K562 (cell line): ENCODE measurements around the gene NPFF. TPM values are rescaled to one million over a fixed set of nuclear protein-coding genes. Genes with fewer than 3 reads are reported as not detected.

Source experiments
- ATAC-seq: fragments of 200-7000 bp; cut with Tn5 transposase; 3 replicates; pipeline ENCODE4 v1.9.1; 2020; ENCODE audit warnings: moderate library complexity
- BruUV-seq: library from RNA; stranded (reverse); fragments of 400-500 nt; replicated peaks from 2 replicates; lab custom pipeline; 2021; lab: Mats Ljungman, UMichigan
- CTCF ChIA-PET: fragments of 300-600 bp; formaldehyde crosslinking; extraction: SDS; loops from one replicate; lab custom pipeline; 2021; ENCODE audit warnings: low intra/inter-chr PET ratio; lab: Yijun Ruan, JAX
- POLR2A ChIA-PET: fragments of 300-600, 350-650 bp; sonication (Branson Sonifier 250); formaldehyde crosslinking; extraction: SDS; loops from one replicate; lab custom pipeline; 2021; ENCODE audit warnings: antibody characterized with exemption, inconsistent platforms; lab: Yijun Ruan, JAX
- DNase-seq, 4 experiments: peaks; one replicate each; pipeline versions ENCODE4 v3.0.0 to v3.0.0-alpha.2; 2011 to 2018; ENCODE audit warnings: low spot score in 3 of 4, mixed read lengths in 3 of 4; ENCODE audit errors: extremely low read depth in 1 of 4
- FAIRE-seq: peaks from 2 replicates; lab custom pipeline; 2011; peaks lifted over from hg19 to GRCh38; lab: Jason Lieb, UNC
- H2AFZ ChIP-seq: 2 replicates; pipeline ENCODE4 v1.6.0; 2011; ENCODE audit warnings: low read depth, low read length, control low read depth, inconsistent platforms
- H3K27ac ChIP-seq: fragments of 200-600 bp; 3 replicates; pipeline ENCODE4 v1.8.0; 2011; ENCODE audit warnings: low read depth, mild to moderate bottlenecking, control low read depth, inconsistent platforms, low read length, moderate library complexity, mixed read lengths; ENCODE audit errors: extremely low read depth
- H3K27me3 ChIP-seq, 2 experiments: fragments of 300-600 bp in 1 of 2; 2 replicates in 1 of 2; 3 replicates in 1 of 2; pipeline versions ENCODE4 v1.6.0 to v1.8.0; 2011; ENCODE audit warnings: inconsistent platforms in 2 of 2, low read length in 2 of 2, mild to moderate bottlenecking in 1 of 2, mixed read lengths in 1 of 2, moderate library complexity in 1 of 2; ENCODE audit not compliant: control insufficient read depth in 2 of 2, insufficient read depth in 2 of 2
- H3K36me3 ChIP-seq: fragments of 300-600 bp; 3 replicates; pipeline ENCODE4 v1.8.0; 2011; ENCODE audit warnings: mild to moderate bottlenecking, low read length, inconsistent platforms; ENCODE audit not compliant: control insufficient read depth, insufficient read depth
- H3K4me1 ChIP-seq, 2 experiments: fragments of 200-600 bp in 1 of 2; replicated peaks in 1 of 2; 2 replicates in 1 of 2; 3 replicates in 1 of 2; pipeline versions ENCODE4 v1.5.1 to v1.8.0; 2011; ENCODE audit warnings: inconsistent platforms in 2 of 2, low read length in 2 of 2, mild to moderate bottlenecking in 1 of 2, mixed read lengths in 1 of 2, moderate library complexity in 1 of 2; ENCODE audit not compliant: control insufficient read depth in 2 of 2, insufficient read depth in 2 of 2
- H3K4me2 ChIP-seq: 2 replicates; pipeline ENCODE4 v1.6.1; 2011; ENCODE audit warnings: low read length, control low read depth, inconsistent platforms, mixed read lengths; ENCODE audit not compliant: insufficient read depth
- H3K4me3 ChIP-seq: fragments of 200-600 bp; sonication (generic), shearing (Covaris generic); 2 replicates; pipeline ENCODE4 v1.5.1; 2016; ENCODE audit warnings: control low read depth, inconsistent platforms
- H3K79me2 ChIP-seq: fragments of 200-600 bp; 3 replicates; pipeline ENCODE4 v1.8.0; 2011; ENCODE audit warnings: low read length, inconsistent platforms; ENCODE audit not compliant: control insufficient read depth, insufficient read depth
- H3K9ac ChIP-seq, 2 experiments: 2 replicates each; pipeline versions ENCODE4 v1.6.0 to v1.6.1; 2011; ENCODE audit warnings: low read depth in 2 of 2, low read length in 2 of 2, control low read depth in 1 of 2, inconsistent platforms in 1 of 2, mild to moderate bottlenecking in 1 of 2, mixed read lengths in 1 of 2; ENCODE audit not compliant: insufficient read depth in 1 of 2
- H3K9me1 ChIP-seq: one replicate; pipeline ENCODE4 v1.6.0; 2011; ENCODE audit warnings: inconsistent platforms, mild to moderate bottlenecking, low read length, moderate library complexity; ENCODE audit not compliant: control insufficient read depth, insufficient read depth
- H3K9me3 ChIP-seq: replicated peaks from 2 replicates; pipeline ENCODE4 v1.5.1; 2011; ENCODE audit warnings: low read depth, low read length, inconsistent platforms; ENCODE audit not compliant: control insufficient read depth, insufficient read depth
- H4K20me1 ChIP-seq: replicated peaks from 2 replicates; pipeline ENCODE4 v1.6.1; 2011; ENCODE audit warnings: low read length, inconsistent platforms, mixed read lengths; ENCODE audit not compliant: control insufficient read depth, insufficient read depth
- DIDO1 ChIP-seq: fragments of 450-650 bp; IDR thresholded peaks from 2 replicates; pipeline ENCODE4 v1.6.1; 2016; ENCODE audit warnings: low read depth, missing biosample characterization, missing genetic modification characterization
- ELK3 ChIP-seq: fragments of 450-650 bp; formaldehyde crosslinking; IDR thresholded peaks from 2 replicates; pipeline ENCODE4 v1.4.0; 2020; ENCODE audit warnings: mild to moderate bottlenecking
- GABPB2 ChIP-seq: fragments of 250-450 bp; sonication (Bioruptor Pico); conservative IDR thresholded peaks from 2 replicates; pipeline ENCODE4 v1.5.1; 2021; ENCODE audit warnings: mild to moderate bottlenecking
- KLF1 ChIP-seq: fragments of 450-650 bp; IDR thresholded peaks from 2 replicates; pipeline ENCODE4 v1.6.1; 2016; ENCODE audit warnings: missing genetic modification characterization, missing compliant biosample characterization
- NR2C2 ChIP-seq, 2 experiments: fragments of 200-800 bp in 1 of 2; sonication (Bioruptor generic) in 1 of 2; sonication (generic) in 1 of 2; formaldehyde crosslinking in 1 of 2; IDR thresholded peaks; 2 replicates each; pipeline versions ENCODE4 v1.6.1 to v1.8.0; 2016 to 2022; ENCODE audit warnings: mild to moderate bottlenecking in 1 of 2, missing compliant biosample characterization in 1 of 2, missing genetic modification characterization in 1 of 2, missing genetic modification reagents in 1 of 2
- NR3C1 ChIP-seq: sonication (generic); formaldehyde crosslinking; IDR thresholded peaks from 2 replicates; pipeline ENCODE4 v1.8.1; 2022; ENCODE audit warnings: missing genetic modification reagents
- PBX2 ChIP-seq, 2 experiments: IDR thresholded peaks in 1 of 2; conservative IDR thresholded peaks in 1 of 2; 2 replicates each; pipeline ENCODE4 v1.6.1; 2016; ENCODE audit warnings: low read depth in 2 of 2, mild to moderate bottlenecking in 1 of 2, missing compliant biosample characterization in 1 of 2, missing genetic modification characterization in 1 of 2, moderate library complexity in 1 of 2
- PHB ChIP-seq: fragments of 250-450 bp; sonication (Bioruptor Pico); IDR thresholded peaks from 2 replicates; pipeline ENCODE4 v1.5.0; 2021
- RBM39 ChIP-seq: fragments of 200-400 bp; formaldehyde crosslinking; optimal IDR thresholded peaks from 2 replicates; pipeline ENCODE3; 2018; ENCODE audit warnings: low read depth, low read length
- SMAD2 ChIP-seq: fragments of 150-350 bp; IDR thresholded peaks from 2 replicates; pipeline ENCODE4 v1.6.1; 2014; ENCODE audit warnings: low read depth, mild to moderate bottlenecking, low read length
- ZKSCAN3 ChIP-seq: fragments of 250-450 bp; sonication (Bioruptor Pico); IDR thresholded peaks from 2 replicates; pipeline ENCODE4 v1.4.0; 2020
- ZNF507 ChIP-seq: conservative IDR thresholded peaks from 2 replicates; pipeline ENCODE4 v1.6.1; 2017; ENCODE audit warnings: missing genetic modification characterization, missing compliant biosample characterization
- WGBS: fragments of 100-300 bp; shearing (Covaris generic); methylation state at CpG from one replicate; pipeline ENCODE4 v1.1.6; 2016; ENCODE audit warnings: low coverage, mixed read lengths; ENCODE audit not compliant: insufficient coverage; ENCODE audit errors: missing lambda C conversion rate; 5-methylcytosine and 5-hydroxymethylcytosine counted together
- in situ Hi-C: fragments of 300-500 bp; cut with MboI; formaldehyde crosslinking; loops from 4 replicates; pipeline ENCODE4 v1.15.0; 2018; ENCODE audit warnings: inconsistent platforms, mixed read lengths
- intact Hi-C: fragments of 100-400 bp; cut with micrococcal nuclease; formaldehyde crosslinking; loops from 2 replicates; pipeline ENCODE4 v1.14.2; 2022
- polyA plus RNA-seq, 8 experiments: library from polyadenylated mRNA; depleted of rRNA in 4 of 8; stranded (reverse) in 5 of 8; unstranded in 3 of 8; fragments of >200 nt; fragmentation: Nextera tagmentation in 2 of 8; fragmentation: Illumina TruSeq in 1 of 8; extraction: Ambion mirVana in 2 of 8; extraction: Trizol in 1 of 8; gene quantifications; 2 replicates each; pipeline versions ENCODE4 v1.2.1 to v1.2.3, GENCODE V29; 2011 to 2014; ENCODE audit warnings: inconsistent platforms in 1 of 8, missing spikeins in 1 of 8
- total RNA-seq, 7 experiments: library from RNA; depleted of rRNA in 6 of 7; stranded (reverse); fragments of >200 nt in 6 of 7; fragmentation: Illumina TruSeq in 2 of 7; extraction: Trizol in 2 of 7; gene quantifications; 2 replicates each; pipeline versions ENCODE4 v1.2.1 to v1.2.3, GENCODE V29; 2011 to 2021; ENCODE audit warnings: low replicate concordance in 1 of 7
- TF ChIP-seq, protein P1 (sequence below): sonication (generic); formaldehyde crosslinking; IDR thresholded peaks from 2 replicates; pipeline ENCODE4 v1.8.0; 2022; ENCODE audit warnings: mild to moderate bottlenecking, missing genetic modification reagents

Gene NPFF
- total and polyA plus RNA-seq, 9 of the 15 experiments (the other 6 are each of a cell fraction or from before 2014, with no cell fraction given): 0.15 to 1.2 (median 0.55) TPM; not detected in 6

DNA sequence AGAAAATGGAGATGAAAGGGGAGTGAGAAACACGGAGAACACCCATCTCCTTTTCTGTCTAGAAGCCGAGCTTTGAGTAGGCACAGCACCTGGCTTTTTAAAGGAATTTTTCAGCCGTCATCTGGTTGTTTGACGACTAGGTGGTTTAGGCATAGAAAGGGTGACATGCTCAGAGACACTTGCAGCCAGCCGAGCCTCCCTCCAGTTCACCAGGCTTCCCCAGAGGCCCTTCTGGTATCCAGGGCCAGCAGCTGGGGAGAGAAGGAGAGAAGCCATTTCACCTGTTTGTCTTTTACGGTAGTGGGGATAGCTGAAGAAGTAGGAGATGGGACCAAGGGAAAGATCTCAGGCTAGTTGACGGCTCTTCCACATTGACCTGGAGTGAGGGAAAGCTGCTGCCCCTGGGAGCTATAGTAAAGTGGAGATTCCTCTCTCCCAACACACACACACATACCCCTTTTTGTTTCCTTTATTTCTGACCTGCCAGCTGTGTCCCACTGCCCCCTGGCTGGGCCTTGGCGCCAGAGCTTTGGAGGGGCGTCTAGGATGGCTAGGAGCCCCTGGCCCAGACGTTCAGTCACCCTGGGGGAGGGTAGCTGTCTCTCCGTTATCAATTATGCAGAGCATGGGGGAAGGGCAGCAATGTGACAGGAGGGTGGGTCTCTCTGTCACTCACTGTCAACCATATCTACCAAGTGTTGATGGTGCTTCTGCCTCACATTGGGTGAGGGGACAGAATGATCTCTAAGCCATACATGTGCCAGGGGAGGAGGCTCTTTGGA lies 13.5 kb downstream of the NPFF start:
- Histone ChIP-seq H3K9me1 (no peaks in the 10 kb centered on the region), H2AFZ (peak overlapping the region; percentile 84), H3K27ac (peak overlapping the region; percentile 56), H3K9me3 (no peaks in the 10 kb centered on the region), H3K27me3 (no peaks in the 10 kb centered on the region), H4K20me1 (no peaks in the 10 kb centered on the region), H3K4me3 (peak overlapping the region; percentile 47), H3K4me1 (peaks cover 34 to 44% of the 10 kb centered on the region in 2 experiments; a peak in 4 of 5 replicates), H3K79me2 (no peaks in the 10 kb centered on the region), H3K9ac (peak overlapping the region; percentile 62 to 94), H3K4me2 (peak overlapping the region; percentile 96), H3K36me3 (no peaks in the 10 kb centered on the region)
- 3% methylated on average over 11 of the region's 11 CpGs for WGBS
- ATAC-seq: peak; percentile 39
- intact Hi-C loops (no loop called here), in situ Hi-C loops (no loop called here)
- TSS peak; percentile 88 for BruUV-seq
- ChIA-PET POLR2A (interaction anchor here (0.7 to 2.4 kb wide), 11 partner anchors 10 to 787 kb away, joined by 3 to 12 read pairs (median 4); partner anchors contain the start of gene HNRNPA1), CTCF (no interaction called here)
- peak in 3 of 4 experiments; percentile 43 to 74 (median 45) for DNase-seq
- FAIRE-seq: peak; percentile 65
- TF ChIP-seq PHB (CRISPR knock-in tag) (no peak), ZKSCAN3 (CRISPR knock-in tag) (no peak), ELK3 (CRISPR knock-in tag) (no peak), GABPB2 (no peak), RBM39 (no peak), ZNF507 (tag) (no peak), SMAD2 (no peak), KLF1 (tag) (no peak), DIDO1 (tag) (no peak), NR3C1 (CRISPR knock-in tag) (no peak), PBX2 (CRISPR knock-in tag; IDR thresholded peaks at IDR 0.05; ENCODE audit: low read depth) (no peak; the same call in 1 of the 2 replicates), PBX2 (tag; conservative IDR thresholded peaks at IDR 0.05; ENCODE audit: low read depth) (peak; percentile 87), NR2C2 (CRISPR knock-in tag; IDR thresholded peaks at IDR 0.05) (no peak), NR2C2 (tag; IDR thresholded peaks at IDR 0.05) (no peak)
- TF ChIP-seq, protein P1, sequence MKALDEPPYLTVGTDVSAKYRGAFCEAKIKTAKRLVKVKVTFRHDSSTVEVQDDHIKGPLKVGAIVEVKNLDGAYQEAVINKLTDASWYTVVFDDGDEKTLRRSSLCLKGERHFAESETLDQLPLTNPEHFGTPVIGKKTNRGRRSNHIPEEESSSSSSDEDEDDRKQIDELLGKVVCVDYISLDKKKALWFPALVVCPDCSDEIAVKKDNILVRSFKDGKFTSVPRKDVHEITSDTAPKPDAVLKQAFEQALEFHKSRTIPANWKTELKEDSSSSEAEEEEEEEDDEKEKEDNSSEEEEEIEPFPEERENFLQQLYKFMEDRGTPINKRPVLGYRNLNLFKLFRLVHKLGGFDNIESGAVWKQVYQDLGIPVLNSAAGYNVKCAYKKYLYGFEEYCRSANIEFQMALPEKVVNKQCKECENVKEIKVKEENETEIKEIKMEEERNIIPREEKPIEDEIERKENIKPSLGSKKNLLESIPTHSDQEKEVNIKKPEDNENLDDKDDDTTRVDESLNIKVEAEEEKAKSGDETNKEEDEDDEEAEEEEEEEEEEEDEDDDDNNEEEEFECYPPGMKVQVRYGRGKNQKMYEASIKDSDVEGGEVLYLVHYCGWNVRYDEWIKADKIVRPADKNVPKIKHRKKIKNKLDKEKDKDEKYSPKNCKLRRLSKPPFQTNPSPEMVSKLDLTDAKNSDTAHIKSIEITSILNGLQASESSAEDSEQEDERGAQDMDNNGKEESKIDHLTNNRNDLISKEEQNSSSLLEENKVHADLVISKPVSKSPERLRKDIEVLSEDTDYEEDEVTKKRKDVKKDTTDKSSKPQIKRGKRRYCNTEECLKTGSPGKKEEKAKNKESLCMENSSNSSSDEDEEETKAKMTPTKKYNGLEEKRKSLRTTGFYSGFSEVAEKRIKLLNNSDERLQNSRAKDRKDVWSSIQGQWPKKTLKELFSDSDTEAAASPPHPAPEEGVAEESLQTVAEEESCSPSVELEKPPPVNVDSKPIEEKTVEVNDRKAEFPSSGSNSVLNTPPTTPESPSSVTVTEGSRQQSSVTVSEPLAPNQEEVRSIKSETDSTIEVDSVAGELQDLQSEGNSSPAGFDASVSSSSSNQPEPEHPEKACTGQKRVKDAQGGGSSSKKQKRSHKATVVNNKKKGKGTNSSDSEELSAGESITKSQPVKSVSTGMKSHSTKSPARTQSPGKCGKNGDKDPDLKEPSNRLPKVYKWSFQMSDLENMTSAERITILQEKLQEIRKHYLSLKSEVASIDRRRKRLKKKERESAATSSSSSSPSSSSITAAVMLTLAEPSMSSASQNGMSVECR (CRISPR knock-in tag): no peak
